Subcutaneous adipose tissue (tissue), 4 donors: ENCODE results near the gene ARPC2. TPM values are rescaled to one million over a fixed set of nuclear protein-coding genes. Genes with fewer than 3 reads are reported as not detected.

Experiments
- total RNA-seq, 4 donors: library from RNA; depleted of rRNA; stranded (reverse); fragments of >200 nt; gene quantifications; one replicate each; pipeline ENCODE4 v1.1.0, GENCODE V29; 2016
- TF ChIP-seq, protein P1 (sequence below): fragments of 450-650 bp; IDR thresholded peaks from one replicate; pipeline ENCODE4 v1.5.1; 2016; ENCODE audit warnings: low read depth, mild to moderate bottlenecking, control low read depth, antibody characterized with exemption, moderate library complexity

ARPC2 gene
- total RNA-seq, 4 donors from 2014 or later: 273 to 501 (median 341) TPM

DNA sequence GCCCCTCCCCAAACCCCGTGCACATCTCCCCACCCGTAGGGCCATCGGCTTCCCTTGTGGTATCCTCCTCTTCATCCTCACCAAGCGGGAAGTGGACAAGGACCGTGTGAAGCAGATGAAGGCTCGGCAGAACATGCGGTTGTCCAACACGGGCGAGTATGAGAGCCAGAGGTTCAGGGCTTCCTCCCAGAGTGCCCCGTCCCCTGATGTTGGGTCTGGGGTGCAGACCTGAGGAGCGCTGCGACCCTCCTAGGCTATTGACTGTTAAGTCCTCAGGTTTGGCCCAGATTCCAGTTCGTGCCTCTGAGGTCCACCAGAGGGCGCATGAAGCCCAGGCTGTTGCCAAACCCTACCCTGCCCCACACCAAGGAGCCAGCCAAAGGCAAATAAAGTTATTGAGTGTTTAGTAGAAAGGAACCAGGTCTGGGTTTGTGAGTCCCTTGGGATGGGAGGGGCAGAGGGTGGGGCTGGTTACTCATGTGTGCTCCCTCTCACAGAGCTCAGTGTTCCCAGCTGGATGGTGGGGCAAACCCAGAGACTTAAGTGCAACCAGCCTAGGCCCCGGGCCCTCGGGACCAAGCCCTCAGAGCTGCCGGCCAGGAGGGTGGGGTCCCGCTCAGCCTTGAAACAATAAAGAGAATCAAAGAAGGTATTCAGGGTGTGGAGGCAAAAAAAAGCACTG lies 55.7 kb downstream of the ARPC2 start:
- TF ChIP-seq, protein P1, sequence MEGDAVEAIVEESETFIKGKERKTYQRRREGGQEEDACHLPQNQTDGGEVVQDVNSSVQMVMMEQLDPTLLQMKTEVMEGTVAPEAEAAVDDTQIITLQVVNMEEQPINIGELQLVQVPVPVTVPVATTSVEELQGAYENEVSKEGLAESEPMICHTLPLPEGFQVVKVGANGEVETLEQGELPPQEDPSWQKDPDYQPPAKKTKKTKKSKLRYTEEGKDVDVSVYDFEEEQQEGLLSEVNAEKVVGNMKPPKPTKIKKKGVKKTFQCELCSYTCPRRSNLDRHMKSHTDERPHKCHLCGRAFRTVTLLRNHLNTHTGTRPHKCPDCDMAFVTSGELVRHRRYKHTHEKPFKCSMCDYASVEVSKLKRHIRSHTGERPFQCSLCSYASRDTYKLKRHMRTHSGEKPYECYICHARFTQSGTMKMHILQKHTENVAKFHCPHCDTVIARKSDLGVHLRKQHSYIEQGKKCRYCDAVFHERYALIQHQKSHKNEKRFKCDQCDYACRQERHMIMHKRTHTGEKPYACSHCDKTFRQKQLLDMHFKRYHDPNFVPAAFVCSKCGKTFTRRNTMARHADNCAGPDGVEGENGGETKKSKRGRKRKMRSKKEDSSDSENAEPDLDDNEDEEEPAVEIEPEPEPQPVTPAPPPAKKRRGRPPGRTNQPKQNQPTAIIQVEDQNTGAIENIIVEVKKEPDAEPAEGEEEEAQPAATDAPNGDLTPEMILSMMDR: no peak

DNA sequence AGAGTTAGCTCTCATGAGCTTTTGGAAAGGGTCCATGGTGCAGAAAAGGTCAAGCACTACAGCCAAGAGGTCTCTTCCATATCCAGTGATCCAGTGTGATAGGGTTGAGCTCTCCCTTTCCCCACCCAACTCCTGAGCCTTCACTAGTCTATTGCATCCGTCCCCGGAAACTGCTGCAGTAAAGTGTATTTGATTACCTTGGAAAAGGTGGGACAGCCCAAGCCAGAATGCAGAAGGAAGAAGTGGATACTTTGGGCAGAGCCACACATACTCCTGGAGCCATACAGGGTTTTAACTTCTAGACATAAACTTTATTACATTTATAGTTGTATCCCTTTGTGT lies 56.9 kb downstream of the ARPC2 start:
- TF ChIP-seq, protein P1: no peak

DNA sequence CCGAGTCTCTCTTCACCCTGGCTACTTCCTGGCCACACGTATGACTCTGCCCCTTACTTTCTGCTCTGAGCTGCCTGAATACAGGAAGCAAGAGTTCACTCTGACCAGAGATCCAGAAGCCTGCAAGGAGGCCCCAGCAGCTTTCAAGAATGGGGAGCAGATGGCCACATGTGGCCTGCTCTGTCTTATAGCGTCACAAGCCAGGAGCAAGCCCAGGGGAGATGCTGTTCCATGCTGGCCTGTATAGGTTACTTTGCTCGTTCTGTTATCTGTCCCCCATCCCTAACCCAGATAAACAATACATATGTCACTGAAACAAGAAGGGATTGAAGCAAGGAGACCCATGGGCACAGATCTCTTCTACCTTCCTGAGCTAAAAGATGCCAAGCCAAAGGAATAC lies 57.6 kb downstream of the ARPC2 start:
- TF ChIP-seq, protein P1: no peak

DNA sequence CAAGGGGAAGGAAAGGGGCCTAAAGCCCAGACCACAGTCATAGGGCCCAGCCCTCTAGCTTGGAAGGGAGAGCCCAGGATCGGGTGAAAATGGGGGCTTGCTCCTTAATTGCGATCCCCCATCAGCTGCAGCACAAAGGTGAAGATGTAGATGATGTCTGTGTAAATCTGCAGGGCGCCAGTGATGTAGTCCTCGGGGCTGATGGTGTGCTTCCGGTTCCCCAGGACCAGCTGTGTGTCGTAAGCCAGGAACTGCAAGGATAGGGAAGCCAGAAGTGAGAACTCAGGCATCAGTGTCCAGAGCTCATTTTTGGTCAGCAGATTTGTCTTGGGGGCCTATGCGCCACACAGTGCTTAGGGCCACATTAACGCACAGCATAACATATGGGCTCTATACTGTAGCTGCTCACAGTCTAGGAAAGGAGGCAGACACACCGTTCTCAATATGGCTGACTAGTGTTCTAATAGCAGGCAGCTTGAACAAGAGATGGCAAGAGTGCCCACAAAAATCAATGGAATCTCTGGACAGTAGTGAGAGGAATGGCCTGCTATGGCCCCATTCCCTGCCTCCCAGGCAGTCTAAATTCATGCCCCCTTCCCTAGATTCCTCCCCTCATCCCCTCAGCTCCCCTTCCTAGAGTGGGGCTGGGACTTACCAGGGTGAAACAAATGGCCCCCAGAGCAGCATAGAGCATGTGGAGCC lies 58.5 kb downstream of the ARPC2 start:
- TF ChIP-seq, protein P1: no peak

DNA sequence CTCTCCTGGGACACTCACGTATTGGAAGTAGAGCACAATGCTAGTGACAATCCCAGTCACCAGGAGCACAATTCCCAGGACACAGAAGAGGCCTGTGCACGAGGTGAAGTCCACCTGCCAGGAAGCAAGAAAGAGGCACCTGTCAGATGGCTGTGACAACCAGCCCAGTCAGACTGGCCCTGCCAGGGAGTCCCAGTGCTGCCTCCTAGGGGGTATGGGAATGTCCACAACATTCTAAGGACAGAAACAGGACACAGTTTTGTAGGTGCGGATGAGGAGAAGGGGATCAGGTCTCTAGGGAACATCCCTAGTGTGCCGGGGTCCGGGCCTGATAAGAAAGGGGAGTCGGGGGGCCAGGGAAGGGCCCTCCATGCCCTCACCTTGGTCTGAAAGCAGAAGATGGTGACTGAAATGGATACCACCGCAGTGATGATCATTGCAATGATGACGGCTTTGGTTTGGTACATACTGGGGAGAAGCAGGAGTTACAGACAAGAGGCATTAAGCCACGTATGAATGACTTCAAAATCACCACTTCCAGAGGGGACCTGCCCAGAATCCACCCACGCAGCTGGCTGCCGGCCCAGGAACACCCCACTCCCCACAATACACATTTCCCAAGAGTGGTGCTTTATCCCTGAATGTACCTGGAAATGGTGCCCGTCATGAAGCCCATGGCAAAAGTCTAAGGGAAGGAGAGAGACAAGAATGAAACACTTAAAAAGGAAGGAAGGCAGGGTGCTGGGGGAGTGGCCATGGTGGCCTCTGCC lies 60.2 kb downstream of the ARPC2 start:
- TF ChIP-seq, protein P1: no peak

DNA sequence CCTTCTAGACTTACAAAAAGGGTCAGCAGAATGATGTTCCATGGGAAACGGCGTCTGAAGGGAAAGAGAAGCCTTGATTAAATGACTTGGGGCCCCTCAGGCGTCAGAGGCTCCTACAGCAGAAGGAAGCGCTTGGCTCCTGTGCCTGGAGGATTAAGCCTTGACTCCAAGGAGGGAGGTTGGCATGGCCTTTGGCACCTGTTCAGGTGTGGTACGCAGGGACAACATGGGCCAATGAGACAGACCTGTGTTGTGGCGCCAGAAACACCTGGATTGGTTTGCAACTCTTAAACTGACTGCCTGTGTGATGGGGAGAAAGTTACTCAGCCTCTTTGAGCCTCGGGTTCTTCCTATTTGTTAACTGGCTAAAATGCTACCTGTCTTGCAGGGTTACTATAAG lies 60.9 kb downstream of the ARPC2 start:
- TF ChIP-seq, protein P1: no peak

DNA sequence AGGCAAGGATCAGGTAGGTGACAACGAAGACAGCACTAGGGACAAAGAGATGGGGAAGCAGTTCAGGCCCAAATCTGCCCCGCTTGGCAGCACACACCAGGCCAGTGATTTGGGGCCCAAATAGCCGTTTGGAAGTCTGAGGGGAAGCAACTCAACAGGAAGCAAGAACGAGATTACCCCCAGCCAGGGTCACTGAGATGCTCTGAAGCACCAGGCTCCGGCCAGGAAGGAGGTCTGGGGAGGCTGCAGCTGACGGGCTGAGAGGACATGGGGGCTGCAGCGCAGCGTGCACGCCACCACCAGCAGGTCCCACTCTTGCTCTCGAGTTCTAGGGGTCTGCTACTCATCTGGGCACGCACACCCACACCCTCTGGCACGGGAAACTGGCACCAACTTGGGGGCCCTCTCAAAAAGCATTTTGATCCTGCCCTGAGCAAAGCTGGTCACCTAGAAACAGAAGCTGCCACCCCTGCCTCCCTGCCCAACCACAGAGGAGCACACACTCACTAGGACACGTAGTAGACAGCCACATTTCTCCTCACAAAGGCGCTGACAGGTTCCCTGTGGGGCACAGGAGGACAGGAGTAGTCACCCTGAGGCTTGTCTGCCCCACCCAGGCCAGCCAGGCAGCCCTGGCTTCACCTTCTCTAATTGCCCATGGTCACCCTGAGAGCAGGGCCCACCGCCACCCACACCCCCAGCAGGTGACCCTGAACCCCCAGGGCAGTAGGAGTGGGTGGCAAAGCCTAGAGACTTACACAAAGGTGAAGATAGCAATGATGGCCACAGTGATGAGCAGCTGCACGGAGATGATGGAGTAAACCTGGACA lies 61.8 kb downstream of the ARPC2 start:
- TF ChIP-seq, protein P1: no peak
